Activated naive CD8-positive, alpha-beta T cell (primary cell): ENCODE measurements around the gene CSMD2.

ENCODE experiments used
- H3K27ac Mint-ChIP-seq: one replicate; pipeline ENCODE4 v1.8.0; 2021; ENCODE audit warnings: mixed read lengths
- H3K27me3 Mint-ChIP-seq: one replicate; pipeline ENCODE4 v1.8.0; 2021; ENCODE audit warnings: mixed read lengths
- H3K36me3 Mint-ChIP-seq: one replicate; pipeline ENCODE4 v1.8.0; 2021; ENCODE audit warnings: mixed read lengths
- H3K4me1 Mint-ChIP-seq: one replicate; pipeline ENCODE4 v1.8.0; 2021; ENCODE audit warnings: low read depth, mixed read lengths
- H3K4me3 Mint-ChIP-seq: one replicate; pipeline ENCODE4 v1.8.0; 2021; ENCODE audit warnings: mild to moderate bottlenecking, mixed read lengths
- H3K9me3 Mint-ChIP-seq: one replicate; pipeline ENCODE4 v1.8.0; 2021; ENCODE audit warnings: low read depth, mixed read lengths

The CSMD2 gene

GRCh38 chr1:33624991-33625870 is 539.8 kb downstream of the CSMD2 start:
- Mint-ChIP-seq H3K9me3 (no peaks in the 10 kb centered on the region), H3K4me1 (no peaks in the 10 kb centered on the region), H3K27ac (no peak overlapping the region), H3K27me3 (peaks cover 16% of the 10 kb centered on the region), H3K4me3 (no peak overlapping the region), H3K36me3 (no peaks in the 10 kb centered on the region)

- Mint-ChIP-seq H3K27ac (no peak overlapping the region), H3K4me3 (no peak overlapping the region), H3K4me1 (no peaks in the 10 kb centered on the region), H3K9me3 (no peaks in the 10 kb centered on the region), H3K27me3 (peaks cover 15% of the 10 kb centered on the region), H3K36me3 (no peaks in the 10 kb centered on the region)
Observed at GRCh38 chr1:33624261-33624990, 540.6 kb downstream of the CSMD2 start.

- H3K4me1 Mint-ChIP-seq: no peaks in the 10 kb centered on the region
- no peaks in the 10 kb centered on the region for H3K36me3 Mint-ChIP-seq
- no peak overlapping the region for H3K4me3 Mint-ChIP-seq
- H3K9me3 Mint-ChIP-seq: no peaks in the 10 kb centered on the region
- H3K27ac Mint-ChIP-seq: no peak overlapping the region
- H3K27me3 Mint-ChIP-seq: peaks cover 15% of the 10 kb centered on the region
Observed at GRCh38 chr1:33623811-33624210, 541.2 kb downstream of the CSMD2 start.

- Mint-ChIP-seq H3K27ac (no peak overlapping the region), H3K36me3 (no peaks in the 10 kb centered on the region), H3K4me1 (no peaks in the 10 kb centered on the region), H3K27me3 (peaks cover 15% of the 10 kb centered on the region), H3K9me3 (no peaks in the 10 kb centered on the region), H3K4me3 (no peak overlapping the region)
Observed at GRCh38 chr1:33622757-33623156, 542.3 kb downstream of the CSMD2 start.

GRCh38 chr1:33618636-33619035 is 546.4 kb downstream of the CSMD2 start:
- Mint-ChIP-seq H3K27me3 (peaks cover 14% of the 10 kb centered on the region), H3K4me1 (no peaks in the 10 kb centered on the region), H3K9me3 (no peaks in the 10 kb centered on the region), H3K27ac (no peak overlapping the region), H3K4me3 (no peak overlapping the region), H3K36me3 (no peaks in the 10 kb centered on the region)

GRCh38 chr1:33617451-33617850 is 547.6 kb downstream of the CSMD2 start:
- Mint-ChIP-seq H3K27ac (no peak overlapping the region), H3K9me3 (no peaks in the 10 kb centered on the region), H3K4me1 (no peaks in the 10 kb centered on the region), H3K36me3 (no peaks in the 10 kb centered on the region), H3K27me3 (peaks cover 14% of the 10 kb centered on the region), H3K4me3 (no peak overlapping the region)

- no peak overlapping the region for H3K27ac Mint-ChIP-seq
- H3K27me3 Mint-ChIP-seq: peaks cover 14% of the 10 kb centered on the region
- no peaks in the 10 kb centered on the region for H3K4me1 Mint-ChIP-seq
- H3K4me3 Mint-ChIP-seq: no peak overlapping the region
- H3K36me3 Mint-ChIP-seq: no peaks in the 10 kb centered on the region
- no peaks in the 10 kb centered on the region for H3K9me3 Mint-ChIP-seq
Observed at GRCh38 chr1:33616780-33617179, 548.2 kb downstream of the CSMD2 start.

- Mint-ChIP-seq H3K9me3 (no peaks in the 10 kb centered on the region), H3K27ac (no peak overlapping the region), H3K36me3 (no peaks in the 10 kb centered on the region), H3K27me3 (peaks cover 11% of the 10 kb centered on the region), H3K4me1 (no peaks in the 10 kb centered on the region), H3K4me3 (no peak overlapping the region)
Observed at GRCh38 chr1:33615546-33615945, 549.5 kb downstream of the CSMD2 start.

- Mint-ChIP-seq H3K4me1 (no peaks in the 10 kb centered on the region), H3K9me3 (no peaks in the 10 kb centered on the region), H3K36me3 (no peaks in the 10 kb centered on the region), H3K27ac (no peak overlapping the region), H3K4me3 (no peak overlapping the region), H3K27me3 (peaks cover 3% of the 10 kb centered on the region)
Observed at GRCh38 chr1:33610864-33611455, 554.1 kb downstream of the CSMD2 start.

GRCh38 chr1:33610391-33610790 is 554.6 kb downstream of the CSMD2 start:
- Mint-ChIP-seq H3K27me3 (peaks cover 2% of the 10 kb centered on the region), H3K4me1 (no peaks in the 10 kb centered on the region), H3K36me3 (no peaks in the 10 kb centered on the region), H3K9me3 (no peaks in the 10 kb centered on the region), H3K27ac (no peak overlapping the region), H3K4me3 (no peak overlapping the region)

- Mint-ChIP-seq H3K27ac (no peak overlapping the region), H3K4me1 (no peaks in the 10 kb centered on the region), H3K9me3 (no peaks in the 10 kb centered on the region), H3K4me3 (no peak overlapping the region), H3K27me3 (peaks cover 2% of the 10 kb centered on the region), H3K36me3 (no peaks in the 10 kb centered on the region)
Observed at GRCh38 chr1:33609739-33610138, 555.3 kb downstream of the CSMD2 start.

- Mint-ChIP-seq H3K9me3 (no peaks in the 10 kb centered on the region), H3K27ac (no peak overlapping the region), H3K4me3 (no peak overlapping the region), H3K4me1 (no peaks in the 10 kb centered on the region), H3K36me3 (no peaks in the 10 kb centered on the region), H3K27me3 (peaks cover 3% of the 10 kb centered on the region)
Observed at GRCh38 chr1:33608825-33609400, 556.1 kb downstream of the CSMD2 start.

GRCh38 chr1:33607444-33608005 is 557.5 kb downstream of the CSMD2 start:
- H3K27me3 Mint-ChIP-seq: peaks cover 1% of the 10 kb centered on the region
- H3K4me1 Mint-ChIP-seq: no peaks in the 10 kb centered on the region
- no peaks in the 10 kb centered on the region for H3K9me3 Mint-ChIP-seq
- H3K36me3 Mint-ChIP-seq: no peaks in the 10 kb centered on the region
- H3K27ac Mint-ChIP-seq: no peak overlapping the region
- no peak overlapping the region for H3K4me3 Mint-ChIP-seq

- Mint-ChIP-seq H3K9me3 (no peaks in the 10 kb centered on the region), H3K4me1 (no peaks in the 10 kb centered on the region), H3K4me3 (no peak overlapping the region), H3K27ac (no peak overlapping the region), H3K36me3 (no peaks in the 10 kb centered on the region), H3K27me3 (peaks cover 1% of the 10 kb centered on the region)
Observed at GRCh38 chr1:33606272-33606671, 558.8 kb downstream of the CSMD2 start.

- no peaks in the 10 kb centered on the region for H3K9me3 Mint-ChIP-seq
Observed at GRCh38 chr1:33602271-33602670, 562.8 kb downstream of the CSMD2 start.

More at GRCh38 chr1:33602271-33602670, 562.8 kb downstream of the CSMD2 start:
- H3K36me3 Mint-ChIP-seq: no peaks in the 10 kb centered on the region
- peaks cover 9% of the 10 kb centered on the region for H3K27me3 Mint-ChIP-seq
- no peak overlapping the region for H3K27ac Mint-ChIP-seq
- no peaks in the 10 kb centered on the region for H3K4me1 Mint-ChIP-seq
- no peak overlapping the region for H3K4me3 Mint-ChIP-seq
